Keratinocyte (primary cell): ENCODE measurements around the gene UXS1.

Source experiments
- CTCF ChIP-seq, 3 experiments: IDR thresholded peaks in 1 of 3; conservative IDR thresholded peaks in 1 of 3; optimal IDR thresholded peaks in 1 of 3; 2 replicates in 2 of 3; 3 replicates in 1 of 3; pipeline versions ENCODE3 to v1.5.1; 2011; ENCODE audit warnings: low read length in 3 of 3, mild to moderate bottlenecking in 3 of 3, moderate library complexity in 2 of 3, control low read depth in 1 of 3, inconsistent platforms in 1 of 3; ENCODE audit not compliant: insufficient read depth in 2 of 3; ENCODE audit errors: extremely low read depth in 1 of 3
- EZH2 ChIP-seq: IDR thresholded peaks from one replicate; pipeline ENCODE4 v1.6.1; 2012; ENCODE audit warnings: inconsistent platforms, mild to moderate bottlenecking, low read length, moderate library complexity

- no peak for TF ChIP-seq CTCF (optimal IDR thresholded peaks at IDR 0.05 in 1 of 3, IDR thresholded peaks at IDR 0.05 in 1 of 3, conservative IDR thresholded peaks at IDR 0.05 in 1 of 3; ENCODE audit: extremely low read depth in 1 of 3, insufficient read depth in 2 of 3, low read length in 3 of 3)
- TF ChIP-seq EZH2: no peak
Observed at GRCh38 chr2:106178716-106179115, 15.4 kb downstream of the UXS1 start.
